ENCODE data around the gene CYP17A1. TPM values are rescaled to one million over a fixed set of nuclear protein-coding genes. Genes with fewer than 3 reads are reported as not detected.
"Not testable (repeated sequence)": the region's sequence is repeated elsewhere in the genome, so short reads cannot be mapped to it uniquely, and the experiment has no call there.

CYP17A1 gene
- total RNA-seq, 2 donors from 2014 or later, result 7.7 TPM; not detected in 1

- no peak for DNase-seq
- Histone ChIP-seq H3K27me3 (no peaks in the 10 kb centered on the region), H3K9ac (ENCODE audit: low read depth in 2 of 2, low read length in 2 of 2) (no peak overlapping the region), H3K27ac (no peak overlapping the region), H3K4me1 (no peaks in the 10 kb centered on the region), H3K9me3 (no peaks in the 10 kb centered on the region), H3K36me3 (no peaks in the 10 kb centered on the region), H3K4me3 (no peak overlapping the region)
- no peak for TF ChIP-seq CTCF (IDR thresholded peaks at IDR 0.05)
- intact Hi-C loops (cut with DNase I), result no loop called here
Measured at GRCh38 chr10:102859911-102860310, 22.7 kb upstream of the CYP17A1 start.

GRCh38 chr10:102856758-102857424, 19.7 kb upstream of the CYP17A1 start:
- H3K4me1 ChIP-seq, result no peaks in the 10 kb centered on the region
- no peaks in the 10 kb centered on the region for H3K36me3 ChIP-seq
- H3K27ac ChIP-seq, result no peak overlapping the region
- TF ChIP-seq CTCF (IDR thresholded peaks at IDR 0.05), result no peak
- no peaks in the 10 kb centered on the region for H3K9me3 ChIP-seq
- DNase-seq, result no peak
- no peaks in the 10 kb centered on the region for H3K27me3 ChIP-seq
- no peak overlapping the region for H3K9ac ChIP-seq (ENCODE audit: low read depth in 2 of 2, low read length in 2 of 2)
- intact Hi-C loops (cut with DNase I), result no loop called here
- no peak overlapping the region for H3K4me3 ChIP-seq

- H3K9me3 ChIP-seq; H3K36me3 ChIP-seq; H3K9ac ChIP-seq (ENCODE audit: low read depth in 2 of 2, low read length in 2 of 2); H3K4me1 ChIP-seq; DNase-seq; H3K4me3 ChIP-seq; H3K27ac ChIP-seq; H3K27me3 ChIP-seq; intact Hi-C loops (cut with DNase I): not testable (repeated sequence)
Measured at GRCh38 chr10:102855731-102856436, 18.7 kb upstream of the CYP17A1 start.

- H3K9me3 ChIP-seq; H3K27me3 ChIP-seq; H3K27ac ChIP-seq; H3K4me1 ChIP-seq; H3K9ac ChIP-seq (ENCODE audit: low read depth in 2 of 2, low read length in 2 of 2); H3K36me3 ChIP-seq; H3K4me3 ChIP-seq; DNase-seq; intact Hi-C loops (cut with DNase I): not testable (repeated sequence)
Measured at GRCh38 chr10:102853237-102853636, 16.0 kb upstream of the CYP17A1 start.

GRCh38 chr10:102850025-102850518, 12.9 kb upstream of the CYP17A1 start:
- intact Hi-C loops (cut with DNase I), result no loop called here
- Histone ChIP-seq H3K4me3 (no peak overlapping the region), H3K27me3 (no peaks in the 10 kb centered on the region), H3K27ac (no peak overlapping the region), H3K36me3 (no peaks in the 10 kb centered on the region), H3K9me3 (no peaks in the 10 kb centered on the region), H3K9ac (ENCODE audit: low read depth in 2 of 2, low read length in 2 of 2) (no peak overlapping the region), H3K4me1 (no peaks in the 10 kb centered on the region)
- no peak for DNase-seq
- TF ChIP-seq CTCF (IDR thresholded peaks at IDR 0.05), result no peak

GRCh38 chr10:102845352-102845902, 8.2 kb upstream of the CYP17A1 start:
- no peak for DNase-seq
- H3K9ac ChIP-seq (ENCODE audit: low read depth in 2 of 2, low read length in 2 of 2), result no peak overlapping the region
- no peaks in the 10 kb centered on the region for H3K9me3 ChIP-seq
- intact Hi-C loops (cut with DNase I), result no loop called here
- no peaks in the 10 kb centered on the region for H3K4me1 ChIP-seq
- no peaks in the 10 kb centered on the region for H3K27me3 ChIP-seq
- no peaks in the 10 kb centered on the region for H3K36me3 ChIP-seq
- TF ChIP-seq CTCF (IDR thresholded peaks at IDR 0.05), result no peak
- no peak overlapping the region for H3K4me3 ChIP-seq
- no peak overlapping the region for H3K27ac ChIP-seq

GRCh38 chr10:102844190-102844776, 7.1 kb upstream of the CYP17A1 start:
- intact Hi-C loops (cut with DNase I); H3K36me3 ChIP-seq; H3K9me3 ChIP-seq; H3K4me3 ChIP-seq; H3K9ac ChIP-seq (ENCODE audit: low read depth in 2 of 2, low read length in 2 of 2); H3K27ac ChIP-seq; DNase-seq; H3K27me3 ChIP-seq; H3K4me1 ChIP-seq: not testable (repeated sequence)

GRCh38 chr10:102843139-102843538, 5.9 kb upstream of the CYP17A1 start:
- DNase-seq; H3K27ac ChIP-seq; H3K9me3 ChIP-seq; intact Hi-C loops (cut with DNase I); H3K4me1 ChIP-seq; H3K4me3 ChIP-seq; H3K27me3 ChIP-seq; H3K9ac ChIP-seq (ENCODE audit: low read depth in 2 of 2, low read length in 2 of 2); H3K36me3 ChIP-seq: not testable (repeated sequence)

Data from colonic mucosa (tissue), 4 donors.